Erythroblast (primary cell): ENCODE results near the gene STX4.

Experiments used
- GATA1 ChIP-seq: IDR thresholded peaks from 2 replicates; pipeline ENCODE4 v1.6.1; 2011; ENCODE audit warnings: low read depth, mild to moderate bottlenecking, control low read depth, low read length, moderate library complexity
- POLR2A ChIP-seq: IDR thresholded peaks from 2 replicates; pipeline ENCODE4 v1.6.1; 2011; ENCODE audit warnings: mild to moderate bottlenecking, low read length

DNA sequence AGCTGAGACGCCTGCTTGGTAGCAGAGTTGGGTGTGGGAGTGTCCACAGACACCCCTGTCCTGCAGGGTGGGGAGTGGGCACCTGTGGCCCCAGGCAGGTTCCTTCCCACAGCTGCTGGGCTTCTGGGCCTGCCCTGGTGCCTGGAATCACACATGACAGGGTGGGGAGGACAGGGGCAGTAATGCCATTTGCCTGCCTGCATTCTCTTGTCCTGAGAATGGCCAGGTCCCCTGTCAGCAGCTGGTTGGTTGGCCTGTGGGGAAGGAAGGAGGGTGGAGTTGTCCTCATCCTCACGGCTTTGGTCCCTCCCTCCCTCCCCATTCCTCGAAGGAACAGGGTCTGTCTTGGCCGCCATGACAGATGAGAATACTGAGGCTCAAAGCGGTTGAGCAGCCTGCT, 50.2 kb downstream of the STX4 start:
- TF ChIP-seq POLR2A, result no peak
- no peak for TF ChIP-seq GATA1
